ENCODE data around the gene KXD1. TPM values are rescaled to one million over a fixed set of nuclear protein-coding genes. Genes with fewer than 3 reads are reported as not detected.

The KXD1 gene
- total and polyA plus RNA-seq, 10 of the 15 experiments (the other 5 are each of a cell fraction or from before 2014, with no cell fraction given) = 27.5 to 209 (median 129) TPM

GRCh38 chr19:18587561-18587960 lies 29.9 kb downstream of the KXD1 start:
- WGBS (ENCODE audit: insufficient coverage, insufficient replicate concordance, low lambda C conversion rate, missing lambda C conversion rate) = 85% methylated on average over 10 of the region's 12 CpGs
- ChIA-PET CTCF (interaction anchor here (0.6 to 6.0 kb wide), 18 partner anchors 11 to 259 kb away, joined by 3 to 64 read pairs (median 6); partner anchors contain the start of genes ELL, FKBP8, KXD1 and UBA52), SMC1A (ENCODE audit: uncharacterized antibody, unreplicated experiment) (interaction anchor here (1.1 to 5.2 kb wide), 6 partner anchors 16 to 68 kb away, joined by 3 to 44 read pairs (median 12); partner anchors contain the start of genes ELL, FKBP8, KXD1 and UBA52), RAD21 (ENCODE audit: unreplicated experiment) (interaction anchor here (1.2 to 4.8 kb wide), 5 partner anchors 16 to 87 kb away, joined by 3 to 35 read pairs (median 20); partner anchors contain the start of genes ELL, FKBP8, KXD1 and UBA52), POLR2A (interaction anchor here (0.7 to 6.0 kb wide), 5 partner anchors 15 to 753 kb away, joined by 3 to 43 read pairs (median 27); partner anchors contain the start of genes ELL, FKBP8, KXD1 and UBA52)
- H3K27ac ChIP-seq (ENCODE audit: control insufficient read depth, insufficient read depth) = no peak overlapping the region; the same call in 1 of the 2 replicates
- H3K4me3 ChIP-seq = peak overlapping the region; percentile 70; the same call in 1 of the 2 replicates
- peak overlapping the region; percentile 72 for H2AFZ ChIP-seq (ENCODE audit: control insufficient read depth, low read depth, low read length)
- no peaks in the 10 kb centered on the region for H3K27me3 ChIP-seq (replicated peaks in 1 of 2; ENCODE audit: control insufficient read depth in 2 of 2, insufficient read depth in 2 of 2, low read length in 1 of 2)
- ATAC-seq (no peak), FAIRE-seq (no peak), DNase-seq (ENCODE audit: low read depth, low spot score) (no peak)
- H3K4me2 ChIP-seq (ENCODE audit: control insufficient read depth, insufficient read depth) = peak overlapping the region; percentile 98
- no peaks in the 10 kb centered on the region for H4K20me1 ChIP-seq (ENCODE audit: control insufficient read depth, insufficient read depth)
- H3K79me2 ChIP-seq (ENCODE audit: control insufficient read depth, insufficient read depth, low read length) = peaks cover 4% of the 10 kb centered on the region; the same call in 1 of the 2 replicates
- intact Hi-C loops (cut with micrococcal nuclease; ENCODE audit: unreplicated experiment) (loop anchor here (5.0 kb wide), 3 partner anchors 45 to 260 kb away; partner anchors contain the start of gene FKBP8), in situ Hi-C loops (cut with MboI) (no loop called here)
- peaks cover 27% of the 10 kb centered on the region for H3K4me1 ChIP-seq (ENCODE audit: control insufficient read depth, insufficient read depth, low read length)
- no peaks in the 10 kb centered on the region for H3K9me3 ChIP-seq (replicated peaks; ENCODE audit: control insufficient read depth, insufficient read depth, low read length)
- peak overlapping the region; percentile 66 for H3K9ac ChIP-seq (ENCODE audit: control insufficient read depth, insufficient read depth, low read length)
- peak; percentile 68; the same call in 1 of the 2 replicates for TF ChIP-seq MLLT1 (IDR thresholded peaks at IDR 0.05)
- TF ChIP-seq SMARCA5 (IDR thresholded peaks at IDR 0.05) = no peak
- H3K36me3 ChIP-seq (ENCODE audit: control insufficient read depth in 2 of 2, insufficient read depth in 2 of 2, low read length in 1 of 2) = peaks cover 0 to 3% of the 10 kb centered on the region in 2 experiments; a peak in 1 of 4 replicates
- BruUV-seq (replicated peaks) = no TSS peak
